Measurements from ENCODE around the gene SIGLEC5. TPM values are rescaled to one million over a fixed set of nuclear protein-coding genes. Genes with fewer than 3 reads are reported as not detected.

The SIGLEC5 gene
- polyA plus RNA-seq, 1 of the 3 experiments (the other 2 are of a cell fraction), result not detected

- DNase-seq, result no peak
- ChIA-PET POLR2A (no interaction called here), CTCF (interaction anchor here (1.6 kb wide), 1 partner anchor 58 kb away, joined by 6 read pairs; no protein-coding TSS in a partner anchor)
- Histone ChIP-seq H3K27ac (ENCODE audit: low read depth in 2 of 2, low read length in 1 of 2) (no peak overlapping the region), H2AFZ (ENCODE audit: low read depth) (no peak overlapping the region), H4K20me1 (ENCODE audit: insufficient read depth) (no peaks in the 10 kb centered on the region), H3K4me1 (ENCODE audit: control insufficient read depth in 1 of 2, insufficient read depth in 2 of 2, low read depth in 1 of 2, low read length in 1 of 2) (peaks cover 0 to 9% of the 10 kb centered on the region in 2 experiments; a peak in 1 of 4 replicates), H3K4me3 (ENCODE audit: low read depth in 2 of 2, low read length in 1 of 2) (no peak overlapping the region), H3F3A (replicated peaks; ENCODE audit: insufficient read depth) (no peaks in the 10 kb centered on the region), H3K9me2 (no peaks in the 10 kb centered on the region), H3K79me2 (ENCODE audit: insufficient read depth) (no peaks in the 10 kb centered on the region), H3K9ac (no peak overlapping the region), H3K9me3 (no peaks in the 10 kb centered on the region), H3K27me3 (ENCODE audit: insufficient read depth) (no peaks in the 10 kb centered on the region), H3K36me3 (replicated peaks in 1 of 2; ENCODE audit: control insufficient read depth in 1 of 2, insufficient read depth in 2 of 2, low read length in 1 of 2) (no peaks in the 10 kb centered on the region), H3K4me2 (no peak overlapping the region)
- 88% methylated on average over 10 of the region's 10 CpGs for WGBS (ENCODE audit: low lambda C conversion rate)
- TF ChIP-seq YY1 (IDR thresholded peaks at IDR 0.05; ENCODE audit: low read depth), result no peak
- TF ChIP-seq TCF12 (IDR thresholded peaks at IDR 0.05), result no peak
- TF ChIP-seq GABPA (IDR thresholded peaks at IDR 0.05; ENCODE audit: low read depth), result no peak
- TF ChIP-seq EP300 (IDR thresholded peaks at IDR 0.05; ENCODE audit: borderline replicate concordance in 1 of 2, low read depth in 1 of 2, low read length in 1 of 2), result no peak
- no peak for TF ChIP-seq FOXM1 (IDR thresholded peaks at IDR 0.05; ENCODE audit: low read depth)
- no peak for TF ChIP-seq GATA2 (CRISPR knock-in tag; IDR thresholded peaks at IDR 0.05)
- TF ChIP-seq JUND (IDR thresholded peaks at IDR 0.05), result no peak
- no peak for TF ChIP-seq NFIC (IDR thresholded peaks at IDR 0.05; ENCODE audit: borderline replicate concordance)
- TF ChIP-seq TEAD4 (IDR thresholded peaks at IDR 0.05; ENCODE audit: borderline replicate concordance, insufficient read depth), result no peak
- no peak for TF ChIP-seq RAD21 (IDR thresholded peaks at IDR 0.05; ENCODE audit: low read length)
- no peak for TF ChIP-seq MXI1 (IDR thresholded peaks at IDR 0.05; ENCODE audit: low read depth, low read length)
These were observed 31.1 kb downstream of the SIGLEC5 start for GRCh38 chr19:51599084-51599483.

GRCh38 chr19:51598159-51598915 is 31.9 kb downstream of the SIGLEC5 start:
- TF ChIP-seq REST (IDR thresholded peaks at IDR 0.05; ENCODE audit: low read depth, low read length) (no peak), RXRA (IDR thresholded peaks at IDR 0.05; ENCODE audit: borderline replicate concordance, low read depth) (no peak), TEAD4 (IDR thresholded peaks at IDR 0.05; ENCODE audit: borderline replicate concordance, insufficient read depth) (no peak), MAX (IDR thresholded peaks at IDR 0.05; ENCODE audit: low read depth) (no peak), RCOR1 (IDR thresholded peaks at IDR 0.05; ENCODE audit: low read length) (no peak), USF1 (IDR thresholded peaks at IDR 0.05; ENCODE audit: borderline replicate concordance, low read depth) (no peak), EP300 (IDR thresholded peaks at IDR 0.05; ENCODE audit: borderline replicate concordance in 1 of 2, low read depth in 1 of 2, low read length in 1 of 2) (no peak), USF2 (IDR thresholded peaks at IDR 0.05; ENCODE audit: borderline replicate concordance, low read depth, low read length) (no peak), PBX3 (IDR thresholded peaks at IDR 0.05) (no peak), RFX5 (IDR thresholded peaks at IDR 0.05; ENCODE audit: low read length) (no peak), MEF2A (IDR thresholded peaks at IDR 0.05; ENCODE audit: borderline replicate concordance, low read depth) (no peak), FOSL2 (IDR thresholded peaks at IDR 0.05; ENCODE audit: borderline replicate concordance, low read depth) (no peak)

More at GRCh38 chr19:51598159-51598915, 31.9 kb downstream of the SIGLEC5 start:
- no peaks in the 10 kb centered on the region for H3K36me3 ChIP-seq (replicated peaks in 1 of 2; ENCODE audit: control insufficient read depth in 1 of 2, insufficient read depth in 2 of 2, low read length in 1 of 2)
- no peak for DNase-seq
- H3F3A ChIP-seq (replicated peaks; ENCODE audit: insufficient read depth), result no peaks in the 10 kb centered on the region
- no peak overlapping the region for H3K4me2 ChIP-seq
- no peaks in the 10 kb centered on the region for H3K9me3 ChIP-seq
- no peaks in the 10 kb centered on the region for H3K27me3 ChIP-seq (ENCODE audit: insufficient read depth)
- no peak overlapping the region for H3K9ac ChIP-seq
- H2AFZ ChIP-seq (ENCODE audit: low read depth), result no peak overlapping the region
- no peaks in the 10 kb centered on the region for H3K79me2 ChIP-seq (ENCODE audit: insufficient read depth)
- ChIA-PET CTCF (no interaction called here), POLR2A (interaction anchor here (0.8 kb wide), 1 partner anchor 16 kb away, joined by 3 read pairs; no protein-coding TSS in a partner anchor)
- H3K27ac ChIP-seq (ENCODE audit: low read depth in 2 of 2, low read length in 1 of 2), result no peak overlapping the region
- no peaks in the 10 kb centered on the region for H4K20me1 ChIP-seq (ENCODE audit: insufficient read depth)
- no peak overlapping the region for H3K4me3 ChIP-seq (ENCODE audit: low read depth in 2 of 2, low read length in 1 of 2)
- peaks cover 0 to 14% of the 10 kb centered on the region in 2 experiments; a peak in 1 of 4 replicates for H3K4me1 ChIP-seq (ENCODE audit: control insufficient read depth in 1 of 2, insufficient read depth in 2 of 2, low read depth in 1 of 2, low read length in 1 of 2)
- no peaks in the 10 kb centered on the region for H3K9me2 ChIP-seq
- WGBS (ENCODE audit: low lambda C conversion rate), result 87% methylated on average over 30 of the region's 31 CpGs
